CD14-positive monocyte (primary cell): ENCODE data around the gene FTHL17. TPM values are rescaled to one million over a fixed set of nuclear protein-coding genes. Genes with fewer than 3 reads are reported as not detected.

Source experiments
- DNase-seq, 3 donors: peaks; one replicate each; pipeline ENCODE4 v3.0.0-alpha.2; 2011 to 2022
- H2AFZ ChIP-seq: 2 replicates; pipeline ENCODE4 v1.6.0; 2012; ENCODE audit warnings: mild to moderate bottlenecking, low read depth, low read length, inconsistent platforms; ENCODE audit not compliant: insufficient read depth, poor library complexity, severe bottlenecking
- H3K27ac ChIP-seq, 2 donors: 1 replicate in 1 of 2; 2 replicates in 1 of 2; pipeline ENCODE4 v1.5.1; 2012 to 2013; ENCODE audit warnings: low read length in 2 of 2, control low read depth in 1 of 2, inconsistent platforms in 1 of 2, low read depth in 1 of 2, mild to moderate bottlenecking in 1 of 2
- H3K27me3 ChIP-seq, 2 donors: one replicate each; pipeline versions ENCODE4 v1.6.0 to v1.6.1; 2011 to 2013; ENCODE audit warnings: low read length in 2 of 2; ENCODE audit not compliant: control insufficient read depth in 2 of 2, insufficient read depth in 2 of 2
- H3K36me3 ChIP-seq, 2 donors: replicated peaks in 1 of 2; 1 replicate in 1 of 2; 2 replicates in 1 of 2; pipeline versions ENCODE4 v1.5.1 to v1.6.1; 2012 to 2013; ENCODE audit warnings: low read length in 2 of 2, control low read depth in 1 of 2, inconsistent platforms in 1 of 2, mild to moderate bottlenecking in 1 of 2; ENCODE audit not compliant: insufficient read depth in 2 of 2, control insufficient read depth in 1 of 2
- H3K4me1 ChIP-seq, 2 donors: 1 replicate in 1 of 2; 2 replicates in 1 of 2; pipeline versions ENCODE4 v1.5.1 to v1.6.1; 2012 to 2013; ENCODE audit warnings: low read length in 2 of 2, control low read depth in 1 of 2, inconsistent platforms in 1 of 2, mild to moderate bottlenecking in 1 of 2, moderate library complexity in 1 of 2; ENCODE audit not compliant: insufficient read depth in 2 of 2, control insufficient read depth in 1 of 2
- H3K4me2 ChIP-seq: replicated peaks from 2 replicates; pipeline ENCODE3; 2012; ENCODE audit warnings: low read length, moderate library complexity, mild to moderate bottlenecking; ENCODE audit not compliant: poor library complexity, severe bottlenecking; ENCODE audit errors: extremely low read depth
- H3K4me3 ChIP-seq, 3 experiments: fragments of 200-600 bp in 1 of 3; sonication (generic) in 1 of 3; replicated peaks in 1 of 3; 1 replicate in 2 of 3; 2 replicates in 1 of 3; pipeline ENCODE4 v1.5.1; 2011 to 2013; ENCODE audit warnings: low read length in 3 of 3, mild to moderate bottlenecking in 3 of 3, control low read depth in 2 of 3, low read depth in 2 of 3, inconsistent platforms in 1 of 3, moderate library complexity in 1 of 3
- H3K79me2 ChIP-seq: 2 replicates; pipeline ENCODE4 v1.6.0; 2012; ENCODE audit warnings: mild to moderate bottlenecking, control low read depth, inconsistent platforms, low read length, moderate library complexity; ENCODE audit not compliant: insufficient read depth
- H3K9ac ChIP-seq: 2 replicates; pipeline ENCODE4 v1.6.0; 2017; ENCODE audit warnings: low read length, mild to moderate bottlenecking; ENCODE audit not compliant: insufficient read depth, poor library complexity, severe bottlenecking
- H3K9me3 ChIP-seq, 2 donors: replicated peaks in 1 of 2; 1 replicate in 1 of 2; 2 replicates in 1 of 2; pipeline versions ENCODE4 v1.5.1 to v1.6.1; 2012 to 2013; ENCODE audit warnings: low read length in 2 of 2, control low read depth in 1 of 2; ENCODE audit not compliant: control insufficient read depth in 1 of 2, insufficient read depth in 1 of 2
- H4K20me1 ChIP-seq: 2 replicates; pipeline ENCODE4 v1.6.0; 2012; ENCODE audit warnings: mild to moderate bottlenecking, low read length, control low read depth, moderate library complexity; ENCODE audit not compliant: insufficient read depth
- H3K27ac Mint-ChIP-seq, 7 donors: one replicate each; pipeline ENCODE4 v1.8.0; 2020; ENCODE audit warnings: mild to moderate bottlenecking in 7 of 7, mixed read lengths in 7 of 7, moderate library complexity in 6 of 7, inconsistent platforms in 2 of 7
- H3K27me3 Mint-ChIP-seq, 3 donors: one replicate each; pipeline ENCODE4 v1.8.0; 2021 to 2022; ENCODE audit warnings: low read depth in 3 of 3, mild to moderate bottlenecking in 3 of 3, mixed read lengths in 3 of 3, moderate library complexity in 3 of 3, inconsistent platforms in 1 of 3
- H3K36me3 Mint-ChIP-seq, 2 donors: one replicate each; pipeline ENCODE4 v1.8.0; 2020; ENCODE audit warnings: mixed read lengths in 2 of 2, inconsistent platforms in 1 of 2, mild to moderate bottlenecking in 1 of 2
- H3K4me1 Mint-ChIP-seq: one replicate; pipeline ENCODE4 v1.8.0; 2020; ENCODE audit warnings: mild to moderate bottlenecking, mixed read lengths
- H3K4me3 Mint-ChIP-seq, 2 donors: one replicate each; pipeline ENCODE4 v1.8.0; 2020; ENCODE audit warnings: mild to moderate bottlenecking in 2 of 2, mixed read lengths in 2 of 2, moderate library complexity in 1 of 2
- H3K9me3 Mint-ChIP-seq, 7 donors: one replicate each; pipeline ENCODE4 v1.8.0; 2020 to 2022; ENCODE audit warnings: mixed read lengths in 7 of 7, mild to moderate bottlenecking in 6 of 7, moderate library complexity in 6 of 7, inconsistent platforms in 2 of 7
- WGBS: methylation state at CpG from one replicate; pipeline ENCODE4 v1.1.5; 2013; ENCODE audit warnings: missing lambda C conversion rate; ENCODE audit not compliant: insufficient coverage; 5-methylcytosine and 5-hydroxymethylcytosine counted together
- intact Hi-C, 2 donors: fragments of 100-400 bp; cut with micrococcal nuclease; formaldehyde crosslinking; loops; one replicate each; pipeline versions ENCODE4 v1.15.0 to v1.15.1; 2023
- polyA plus RNA-seq, 3 donors: library from polyadenylated mRNA; depleted of rRNA in 1 of 3; unstranded in 2 of 3; stranded (reverse) in 1 of 3; fragments of 300-500 nt in 2 of 3; fragments of >200 nt in 1 of 3; fragmentation: Illumina TruSeq in 2 of 3; gene quantifications; 1 replicate in 2 of 3; 2 replicates in 1 of 3; pipeline ENCODE4 v1.2.3, GENCODE V29; 2012 to 2021
- TF ChIP-seq, protein P1 (sequence below): fragments of 200-600 bp; IDR thresholded peaks from one replicate; pipeline ENCODE4 v1.8.0; 2022; ENCODE audit warnings: antibody characterized with exemption, mild to moderate bottlenecking

The FTHL17 gene
- polyA plus RNA-seq, 3 donors, result not detected

DNA sequence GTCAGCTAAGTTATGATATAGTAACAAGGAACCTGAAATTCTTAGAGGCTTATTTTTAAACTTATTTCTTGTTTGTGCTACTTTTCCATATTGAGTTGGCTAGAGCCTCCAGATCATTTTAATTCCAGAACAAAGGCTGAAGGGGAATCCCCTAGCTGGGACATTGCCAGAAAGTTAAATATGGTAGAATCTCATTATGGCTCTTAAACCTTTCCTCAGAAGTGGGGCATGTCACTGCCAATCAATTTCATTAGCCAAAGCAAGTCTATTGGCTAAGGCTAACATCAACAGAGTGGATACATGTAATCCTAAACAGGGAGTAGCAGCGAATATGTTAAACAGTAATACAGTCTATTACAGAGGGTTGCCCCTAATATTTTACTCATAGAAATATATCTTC lies 47.0 kb downstream of the FTHL17 start:
- Mint-ChIP-seq H3K27ac (no peak overlapping the region), H3K36me3 (no peaks in the 10 kb centered on the region), H3K4me3 (no peak overlapping the region), H3K4me1 (no peaks in the 10 kb centered on the region), H3K9me3 (peaks cover 0 to 4% (median 0%) of the 10 kb centered on the region in 7 donors), H3K27me3 (peaks cover 0 to 3% (median 2%) of the 10 kb centered on the region in 3 donors)
- no peak overlapping the region for H3K9ac ChIP-seq
- no peaks in the 10 kb centered on the region for H4K20me1 ChIP-seq
- intact Hi-C loops, result no loop called here
- no peak overlapping the region for H3K27ac ChIP-seq
- H3K36me3 ChIP-seq, result no peaks in the 10 kb centered on the region
- H3K4me1 ChIP-seq, result no peaks in the 10 kb centered on the region
- no peak overlapping the region for H2AFZ ChIP-seq
- DNase-seq, result no peak
- TF ChIP-seq, protein P1, sequence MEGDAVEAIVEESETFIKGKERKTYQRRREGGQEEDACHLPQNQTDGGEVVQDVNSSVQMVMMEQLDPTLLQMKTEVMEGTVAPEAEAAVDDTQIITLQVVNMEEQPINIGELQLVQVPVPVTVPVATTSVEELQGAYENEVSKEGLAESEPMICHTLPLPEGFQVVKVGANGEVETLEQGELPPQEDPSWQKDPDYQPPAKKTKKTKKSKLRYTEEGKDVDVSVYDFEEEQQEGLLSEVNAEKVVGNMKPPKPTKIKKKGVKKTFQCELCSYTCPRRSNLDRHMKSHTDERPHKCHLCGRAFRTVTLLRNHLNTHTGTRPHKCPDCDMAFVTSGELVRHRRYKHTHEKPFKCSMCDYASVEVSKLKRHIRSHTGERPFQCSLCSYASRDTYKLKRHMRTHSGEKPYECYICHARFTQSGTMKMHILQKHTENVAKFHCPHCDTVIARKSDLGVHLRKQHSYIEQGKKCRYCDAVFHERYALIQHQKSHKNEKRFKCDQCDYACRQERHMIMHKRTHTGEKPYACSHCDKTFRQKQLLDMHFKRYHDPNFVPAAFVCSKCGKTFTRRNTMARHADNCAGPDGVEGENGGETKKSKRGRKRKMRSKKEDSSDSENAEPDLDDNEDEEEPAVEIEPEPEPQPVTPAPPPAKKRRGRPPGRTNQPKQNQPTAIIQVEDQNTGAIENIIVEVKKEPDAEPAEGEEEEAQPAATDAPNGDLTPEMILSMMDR, result no peak
- H3K79me2 ChIP-seq, result no peaks in the 10 kb centered on the region
- no CpG with 5 or more reads among the region's 1 CpG for WGBS
- H3K9me3 ChIP-seq, result no peaks in the 10 kb centered on the region
- no peak overlapping the region for H3K4me2 ChIP-seq
- no peaks in the 10 kb centered on the region for H3K27me3 ChIP-seq
- H3K4me3 ChIP-seq, result no peak overlapping the region

DNA sequence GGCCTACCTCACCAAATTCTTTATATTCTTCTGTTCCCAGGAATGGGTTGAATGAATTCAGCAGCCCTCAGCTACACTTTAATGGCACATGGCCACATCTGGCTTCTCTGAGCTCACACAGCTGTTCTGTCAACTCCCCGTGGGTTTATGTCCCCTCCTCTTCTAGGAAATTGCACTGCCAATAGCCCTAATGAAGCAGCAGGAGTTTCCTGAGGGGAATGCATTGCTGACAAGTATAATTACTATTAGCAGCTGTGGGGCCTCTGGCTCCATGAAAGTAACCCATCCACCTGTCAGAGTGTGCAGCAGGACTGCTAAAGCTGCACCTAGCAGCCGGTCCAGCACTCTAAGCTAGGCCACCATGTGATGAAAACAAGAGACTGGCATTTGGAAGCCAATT lies 50.3 kb downstream of the FTHL17 start:
- Histone ChIP-seq H3K4me3 (no peak overlapping the region), H3K79me2 (no peaks in the 10 kb centered on the region), H3K4me2 (no peak overlapping the region), H3K36me3 (no peaks in the 10 kb centered on the region), H3K27ac (no peak overlapping the region), H3K27me3 (no peaks in the 10 kb centered on the region), H3K9me3 (no peaks in the 10 kb centered on the region), H2AFZ (no peak overlapping the region), H4K20me1 (no peaks in the 10 kb centered on the region), H3K4me1 (no peaks in the 10 kb centered on the region), H3K9ac (no peak overlapping the region)
- Mint-ChIP-seq H3K9me3 (peaks cover 0 to 7% (median 2%) of the 10 kb centered on the region in 7 donors), H3K4me1 (no peaks in the 10 kb centered on the region), H3K36me3 (no peaks in the 10 kb centered on the region), H3K4me3 (no peak overlapping the region), H3K27me3 (peaks cover 0 to 2% (median 1%) of the 10 kb centered on the region in 3 donors), H3K27ac (no peak overlapping the region)
- no peak for DNase-seq
- intact Hi-C loops, result no loop called here
- no CpG with 5 or more reads among the region's 2 CpGs for WGBS
- TF ChIP-seq, protein P1, result no peak

Other genes starting within 250 kb of the FTHL17 start
- 10 to 100 TPM in 1 of 3 donors, 1 to 10 TPM in 2; 4.4 to 11.8 (median 5.4) TPM for gene TAB3, start 182.8 kb downstream of the FTHL17 start, polyA plus RNA-seq